Activated naive CD8-positive, alpha-beta T cell (primary cell): ENCODE data around the gene RBMS2.
"Not testable (repeated sequence)": the region's sequence is repeated elsewhere in the genome, so short reads cannot be mapped to it uniquely, and the experiment has no call there.

ENCODE experiments used
- H3K27ac Mint-ChIP-seq: one replicate; pipeline ENCODE4 v1.8.0; 2021; ENCODE audit warnings: mixed read lengths
- H3K27me3 Mint-ChIP-seq: one replicate; pipeline ENCODE4 v1.8.0; 2021; ENCODE audit warnings: mixed read lengths
- H3K36me3 Mint-ChIP-seq: one replicate; pipeline ENCODE4 v1.8.0; 2021; ENCODE audit warnings: mixed read lengths
- H3K4me1 Mint-ChIP-seq: one replicate; pipeline ENCODE4 v1.8.0; 2021; ENCODE audit warnings: low read depth, mixed read lengths
- H3K4me3 Mint-ChIP-seq: one replicate; pipeline ENCODE4 v1.8.0; 2021; ENCODE audit warnings: mild to moderate bottlenecking, mixed read lengths
- H3K9me3 Mint-ChIP-seq: one replicate; pipeline ENCODE4 v1.8.0; 2021; ENCODE audit warnings: low read depth, mixed read lengths

RBMS2 gene, protein sequence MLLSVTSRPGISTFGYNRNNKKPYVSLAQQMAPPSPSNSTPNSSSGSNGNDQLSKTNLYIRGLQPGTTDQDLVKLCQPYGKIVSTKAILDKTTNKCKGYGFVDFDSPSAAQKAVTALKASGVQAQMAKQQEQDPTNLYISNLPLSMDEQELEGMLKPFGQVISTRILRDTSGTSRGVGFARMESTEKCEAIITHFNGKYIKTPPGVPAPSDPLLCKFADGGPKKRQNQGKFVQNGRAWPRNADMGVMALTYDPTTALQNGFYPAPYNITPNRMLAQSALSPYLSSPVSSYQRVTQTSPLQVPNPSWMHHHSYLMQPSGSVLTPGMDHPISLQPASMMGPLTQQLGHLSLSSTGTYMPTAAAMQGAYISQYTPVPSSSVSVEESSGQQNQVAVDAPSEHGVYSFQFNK

GRCh38 chr12:56521590-56522371, at the start of gene RBMS2:
RBMS2 (plus strand) TSS chr12:56521820; CDS start chr12:56522024, 204 bp downstream.
- Mint-ChIP-seq H3K36me3 (no peaks in the 10 kb centered on the region), H3K9me3 (no peaks in the 10 kb centered on the region), H3K27ac (peak within 1 kb of the TSS; percentile 41), H3K27me3 (no peaks in the 10 kb centered on the region), H3K4me1 (peaks cover 32% of the 10 kb centered on the region), H3K4me3 (peak within 1 kb of the TSS; percentile 71)

GRCh38 chr12:56474389-56474788, 47.2 kb upstream of the RBMS2 start:
- H3K4me1 Mint-ChIP-seq = peaks cover 25% of the 10 kb centered on the region
- no peak overlapping the region for H3K27ac Mint-ChIP-seq
- no peaks in the 10 kb centered on the region for H3K27me3 Mint-ChIP-seq
- H3K4me3 Mint-ChIP-seq = no peak overlapping the region
- H3K9me3 Mint-ChIP-seq = no peaks in the 10 kb centered on the region
- peaks cover 6% of the 10 kb centered on the region for H3K36me3 Mint-ChIP-seq

GRCh38 chr12:56476143-56476542, 45.5 kb upstream of the RBMS2 start:
- Mint-ChIP-seq H3K9me3 (no peaks in the 10 kb centered on the region), H3K4me1 (peaks cover 19% of the 10 kb centered on the region), H3K4me3 (no peak overlapping the region), H3K36me3 (no peaks in the 10 kb centered on the region), H3K27me3 (no peaks in the 10 kb centered on the region), H3K27ac (no peak overlapping the region)

DNA sequence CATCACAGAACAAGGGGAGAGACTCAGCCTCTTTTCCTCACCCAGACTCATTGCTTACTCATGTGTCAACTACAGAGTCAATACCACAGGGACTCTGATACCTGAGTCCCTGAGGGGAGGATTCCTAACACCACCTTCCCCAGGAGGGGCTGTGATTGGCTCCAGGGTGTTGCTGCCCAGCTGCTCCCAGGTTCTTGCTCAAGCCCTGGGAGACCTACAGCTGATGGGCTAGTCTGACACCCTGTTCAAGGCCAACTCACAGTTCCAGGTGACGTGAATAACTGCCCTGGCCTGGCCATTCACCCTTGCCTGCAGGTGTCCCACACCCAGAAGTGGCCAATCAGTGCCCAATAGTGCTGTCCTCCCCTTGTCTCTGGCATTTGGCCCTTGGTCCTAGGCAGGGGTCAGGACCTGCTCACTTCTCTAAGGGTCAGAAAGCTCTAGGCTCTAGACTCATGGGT, 44.6 kb upstream of the RBMS2 start:
- Mint-ChIP-seq H3K4me1 (peaks cover 11% of the 10 kb centered on the region), H3K36me3 (no peaks in the 10 kb centered on the region), H3K4me3 (no peak overlapping the region), H3K27me3 (no peaks in the 10 kb centered on the region), H3K27ac (no peak overlapping the region), H3K9me3 (no peaks in the 10 kb centered on the region)

- Mint-ChIP-seq H3K27me3 (no peaks in the 10 kb centered on the region), H3K27ac (peak overlapping the region; percentile 34), H3K4me3 (no peak overlapping the region), H3K36me3 (no peaks in the 10 kb centered on the region), H3K9me3 (no peaks in the 10 kb centered on the region), H3K4me1 (peaks cover 9% of the 10 kb centered on the region)
Measured at GRCh38 chr12:56477521-56478225, 43.9 kb upstream of the RBMS2 start.

DNA sequence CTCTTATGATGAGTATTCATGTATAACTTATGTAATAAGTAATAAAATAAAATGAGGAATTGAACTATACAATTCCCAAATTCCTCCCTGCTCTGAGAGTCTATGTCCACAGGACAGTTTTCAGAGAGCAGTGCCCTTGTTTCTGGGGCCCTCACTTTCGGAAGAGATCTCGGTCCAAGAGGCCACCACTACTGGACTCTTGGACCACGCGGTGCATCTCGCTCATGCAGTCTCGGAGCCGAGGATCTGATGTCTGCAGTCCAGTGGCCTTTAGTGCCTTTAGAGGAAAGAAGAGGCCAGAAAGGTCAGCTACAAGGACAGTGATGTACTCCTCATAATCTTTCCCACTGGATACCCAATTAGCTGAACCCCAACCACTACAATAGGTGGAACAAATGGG, 42.0 kb upstream of the RBMS2 start:
- no peaks in the 10 kb centered on the region for H3K36me3 Mint-ChIP-seq
- H3K27me3 Mint-ChIP-seq = no peaks in the 10 kb centered on the region
- no peaks in the 10 kb centered on the region for H3K9me3 Mint-ChIP-seq
- no peak overlapping the region for H3K27ac Mint-ChIP-seq
- H3K4me1 Mint-ChIP-seq = peaks cover 7% of the 10 kb centered on the region
- no peak overlapping the region for H3K4me3 Mint-ChIP-seq

GRCh38 chr12:56484566-56484965, 37.1 kb upstream of the RBMS2 start:
- H3K4me3 Mint-ChIP-seq = no peak overlapping the region
- H3K9me3 Mint-ChIP-seq = no peaks in the 10 kb centered on the region
- H3K4me1 Mint-ChIP-seq = peaks cover 22% of the 10 kb centered on the region
- H3K36me3 Mint-ChIP-seq = no peaks in the 10 kb centered on the region
- no peak overlapping the region for H3K27ac Mint-ChIP-seq
- no peaks in the 10 kb centered on the region for H3K27me3 Mint-ChIP-seq

DNA sequence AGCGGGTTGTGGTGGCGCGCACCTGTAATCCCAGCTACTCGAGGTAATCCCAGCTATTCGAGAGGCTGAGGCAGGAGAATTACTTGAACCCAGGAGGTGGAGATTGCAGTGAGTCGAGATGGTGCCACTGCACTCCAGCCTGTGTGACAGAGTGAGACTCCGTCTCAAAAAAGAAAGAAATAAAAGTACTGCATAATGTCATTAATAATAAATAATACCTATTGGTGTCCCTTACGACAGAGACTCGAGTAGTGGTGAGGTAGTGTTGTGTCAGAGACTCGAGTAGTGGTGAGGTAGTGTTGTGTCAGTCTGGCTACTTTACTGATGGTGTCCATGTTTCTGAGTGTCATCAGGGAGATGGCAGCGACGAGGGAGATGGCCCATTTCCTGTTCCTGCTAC, 34.9 kb upstream of the RBMS2 start:
- Mint-ChIP-seq H3K27me3 (peaks cover 3% of the 10 kb centered on the region), H3K4me1 (peaks cover 15% of the 10 kb centered on the region), H3K9me3 (no peaks in the 10 kb centered on the region), H3K4me3 (peak overlapping the region; percentile 90), H3K36me3 (no peaks in the 10 kb centered on the region), H3K27ac (no peak overlapping the region)

DNA sequence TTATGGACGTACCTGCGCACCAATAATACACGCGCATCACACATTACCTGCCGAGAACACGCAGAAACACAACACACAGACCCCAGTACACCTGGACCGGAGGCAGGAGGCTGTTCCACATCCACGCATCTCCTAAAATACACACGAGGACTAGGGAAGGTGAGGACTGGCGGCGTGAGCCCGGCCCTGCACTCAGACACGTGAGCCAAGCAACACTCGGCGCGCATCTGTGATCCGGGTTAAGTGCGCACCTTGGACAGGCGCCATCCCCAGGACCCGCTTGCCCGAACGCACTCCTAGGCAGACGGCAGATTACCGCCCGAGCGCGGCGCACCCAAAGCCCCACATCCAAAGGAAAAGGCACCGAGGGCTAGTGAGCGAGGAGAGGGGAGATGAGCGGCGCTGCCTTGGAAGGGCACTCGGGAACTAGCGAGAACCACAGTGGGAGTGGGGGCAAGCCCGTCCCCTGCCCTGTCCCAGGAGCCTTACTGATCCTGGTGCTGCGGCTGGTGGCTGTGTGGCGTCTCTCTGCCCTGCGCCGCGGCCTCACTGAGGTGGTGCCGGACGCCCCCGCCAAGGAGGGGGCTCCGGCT, 34.1 kb upstream of the RBMS2 start:
- peaks cover 15% of the 10 kb centered on the region for H3K4me1 Mint-ChIP-seq
- no peaks in the 10 kb centered on the region for H3K36me3 Mint-ChIP-seq
- peaks cover 3% of the 10 kb centered on the region for H3K27me3 Mint-ChIP-seq
- peak overlapping the region; percentile 90 for H3K4me3 Mint-ChIP-seq
- no peaks in the 10 kb centered on the region for H3K9me3 Mint-ChIP-seq
- H3K27ac Mint-ChIP-seq = peak overlapping the region; percentile 41

GRCh38 chr12:56488041-56488955, 33.3 kb upstream of the RBMS2 start, which contains the start of gene GLS2:
GLS2 (minus strand) TSS chr12:56488161; CDS start chr12:56488118, 43 bp downstream.
- no peaks in the 10 kb centered on the region for H3K9me3 Mint-ChIP-seq
- no peaks in the 10 kb centered on the region for H3K36me3 Mint-ChIP-seq
- peaks cover 3% of the 10 kb centered on the region for H3K27me3 Mint-ChIP-seq
- peaks cover 15% of the 10 kb centered on the region for H3K4me1 Mint-ChIP-seq
- H3K27ac Mint-ChIP-seq = peak within 1 kb of the TSS; percentile 41
- H3K4me3 Mint-ChIP-seq = peak within 1 kb of the TSS; percentile 90

GRCh38 chr12:56490360-56490759, 31.3 kb upstream of the RBMS2 start:
- H3K36me3 Mint-ChIP-seq = no peaks in the 10 kb centered on the region

DNA sequence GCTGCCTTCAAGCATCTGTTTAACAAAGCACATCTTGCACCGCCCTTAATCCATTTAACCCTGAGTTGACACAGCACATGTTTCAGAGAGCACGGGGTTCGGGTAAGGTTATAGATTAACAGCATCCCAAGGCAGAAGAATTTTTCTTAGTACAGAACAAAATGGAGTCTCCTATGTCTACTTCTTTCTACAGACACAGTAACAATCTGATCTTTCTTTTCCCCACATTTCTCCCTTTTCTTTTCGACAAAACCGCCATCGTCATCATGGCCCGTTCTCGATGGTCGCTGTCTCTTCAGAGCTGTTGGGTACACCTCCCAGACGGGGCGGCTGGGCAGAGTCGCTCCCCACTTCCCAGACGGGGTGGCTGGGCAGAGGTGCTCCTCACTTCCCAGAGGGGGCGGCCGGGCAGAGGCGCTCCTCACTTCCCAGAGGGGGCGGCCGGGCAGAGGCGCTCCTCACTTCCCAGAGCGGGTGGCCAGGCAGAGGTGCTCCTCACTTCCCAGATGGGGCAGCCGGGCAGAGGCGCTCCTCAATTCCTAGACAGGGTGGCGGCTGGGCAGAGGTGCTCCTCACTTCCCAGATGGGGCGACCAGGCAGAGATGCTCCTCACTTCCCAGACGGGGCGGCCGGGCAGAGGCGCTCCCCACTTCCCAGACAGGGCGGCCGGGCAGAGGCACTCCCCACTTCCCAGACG, 28.1 kb upstream of the RBMS2 start:
- H3K36me3 Mint-ChIP-seq, H3K4me3 Mint-ChIP-seq, H3K27me3 Mint-ChIP-seq, H3K9me3 Mint-ChIP-seq, H3K4me1 Mint-ChIP-seq, H3K27ac Mint-ChIP-seq: not testable (repeated sequence)

More at GRCh38 chr12:56490360-56490759, 31.3 kb upstream of the RBMS2 start:
- H3K27ac Mint-ChIP-seq = no peak overlapping the region
- H3K4me1 Mint-ChIP-seq = peaks cover 15% of the 10 kb centered on the region
- no peaks in the 10 kb centered on the region for H3K9me3 Mint-ChIP-seq
- H3K4me3 Mint-ChIP-seq = no peak overlapping the region
- peaks cover 3% of the 10 kb centered on the region for H3K27me3 Mint-ChIP-seq

DNA sequence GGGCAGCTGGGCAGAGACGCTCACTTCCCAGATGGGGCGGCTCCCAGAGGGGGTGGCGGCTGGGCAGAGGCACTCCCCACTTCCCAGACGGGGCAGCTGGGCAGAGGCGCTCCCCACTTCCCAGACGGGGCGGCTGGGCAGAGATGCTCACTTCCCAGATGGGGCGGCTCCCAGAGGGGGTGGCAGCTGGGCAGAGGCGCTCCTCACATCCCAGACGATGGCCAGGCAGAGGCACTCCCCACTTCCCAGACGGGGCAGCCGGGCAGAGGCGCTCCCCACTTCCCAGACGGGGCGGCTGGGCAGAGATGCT, 27.6 kb upstream of the RBMS2 start:
- H3K4me1 Mint-ChIP-seq, H3K36me3 Mint-ChIP-seq, H3K27me3 Mint-ChIP-seq, H3K9me3 Mint-ChIP-seq, H3K27ac Mint-ChIP-seq, H3K4me3 Mint-ChIP-seq: not testable (repeated sequence)
